Umbilical cord (tissue), 2 donors: ENCODE data around the gene PLCG2. TPM values are rescaled to one million over a fixed set of nuclear protein-coding genes. Genes with fewer than 3 reads are reported as not detected.
"Not testable (repeated sequence)": the region's sequence is repeated elsewhere in the genome, so short reads cannot be mapped to it uniquely, and the experiment has no call there.

Experiments
- DNase-seq: peaks from one replicate; pipeline ENCODE4 v3.0.0-alpha.2; 2015; ENCODE audit warnings: low spot score
- total RNA-seq: library from RNA; depleted of rRNA; stranded (reverse); fragments of >200 nt; gene quantifications from one replicate; pipeline ENCODE4 v1.2.3, GENCODE V29; 2014; ENCODE audit warnings: low replicate concordance; ENCODE audit not compliant: insufficient read depth

The PLCG2 gene
- total RNA-seq, 1 donor from 2014 or later, result 29.9 TPM

DNA sequence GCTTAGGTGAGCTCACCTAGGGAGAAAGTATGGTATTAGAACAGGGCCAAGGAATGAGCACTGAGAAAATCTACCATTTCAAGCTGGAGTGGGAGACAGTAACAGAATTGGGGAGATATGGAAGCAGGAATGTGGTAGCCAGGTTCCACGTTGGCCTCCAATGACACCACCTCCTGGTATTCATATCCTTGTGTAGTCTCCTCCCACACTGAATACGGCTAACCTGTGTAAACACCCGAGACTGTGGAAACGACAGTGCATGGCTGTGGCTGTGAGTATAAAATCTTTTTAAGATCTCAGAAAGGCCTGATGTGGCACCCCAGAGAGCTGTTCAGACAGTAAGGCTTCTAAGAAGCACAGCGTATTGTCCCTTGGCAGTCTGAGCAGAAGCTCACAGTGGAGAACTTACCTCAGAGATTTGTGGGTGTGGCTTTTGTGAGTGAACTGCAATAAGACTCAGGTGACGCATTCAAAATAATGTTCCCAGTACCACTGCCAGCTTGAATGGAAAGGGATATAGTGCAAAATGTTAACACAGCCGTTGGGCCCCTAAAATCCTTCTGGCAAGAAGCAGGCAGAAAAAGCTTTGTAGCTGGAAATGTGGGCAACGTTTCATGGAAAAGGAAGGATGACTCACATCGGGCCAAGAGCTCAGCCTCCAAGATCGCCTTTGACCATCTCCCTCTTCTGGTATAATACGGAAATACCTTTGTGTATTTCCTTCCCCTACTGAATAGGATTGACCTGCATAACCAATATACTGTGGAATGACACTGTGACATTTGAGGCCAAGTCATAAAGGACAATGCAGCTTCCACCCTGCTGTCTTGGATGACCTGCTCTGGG lies 217.8 kb downstream of the PLCG2 start:
- DNase-seq, result peak; percentile 68

DNA sequence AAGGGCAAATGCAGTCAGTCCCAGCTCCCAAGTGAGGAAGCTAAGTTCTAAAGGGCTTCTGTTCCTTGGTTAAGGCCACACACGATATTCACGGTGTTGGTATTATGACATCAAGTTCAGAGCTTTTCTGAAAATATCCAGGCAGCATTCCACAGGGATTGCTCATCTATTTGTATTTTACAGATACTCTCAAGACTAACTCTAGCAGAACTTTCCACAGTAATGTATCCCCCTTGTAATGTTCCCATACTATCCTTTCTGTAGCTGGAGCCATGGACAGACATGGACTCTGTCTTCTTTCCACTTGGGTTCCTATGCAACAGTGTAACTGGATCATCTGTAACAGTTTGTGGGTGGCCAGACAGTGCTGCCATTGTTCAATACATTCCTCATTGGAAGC lies 218.6 kb downstream of the PLCG2 start:
- peak; percentile 87 for DNase-seq

- no peak for DNase-seq
Measured at GRCh38 chr16:82002831-82003230, 223.7 kb downstream of the PLCG2 start.

DNA sequence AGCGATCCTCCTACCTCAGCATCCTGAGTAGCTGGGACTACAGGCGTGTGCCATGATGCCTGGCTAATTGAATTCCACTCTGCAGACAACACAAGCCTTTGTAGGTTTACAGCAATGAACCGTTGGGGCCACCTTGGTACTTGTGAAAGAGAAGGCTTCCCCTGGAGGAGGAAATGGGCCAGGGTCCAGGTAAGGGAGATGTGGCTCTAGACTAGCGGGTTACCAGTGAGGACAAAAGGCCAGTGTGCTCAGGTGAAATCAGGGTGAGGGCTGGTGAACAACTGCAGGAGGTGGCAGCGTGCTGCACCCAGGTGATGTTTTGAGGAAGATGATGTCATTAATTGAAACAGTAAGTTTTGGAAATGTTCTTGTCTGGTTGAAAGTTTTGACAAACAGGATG lies 225.5 kb downstream of the PLCG2 start:
- DNase-seq, result no peak

DNA sequence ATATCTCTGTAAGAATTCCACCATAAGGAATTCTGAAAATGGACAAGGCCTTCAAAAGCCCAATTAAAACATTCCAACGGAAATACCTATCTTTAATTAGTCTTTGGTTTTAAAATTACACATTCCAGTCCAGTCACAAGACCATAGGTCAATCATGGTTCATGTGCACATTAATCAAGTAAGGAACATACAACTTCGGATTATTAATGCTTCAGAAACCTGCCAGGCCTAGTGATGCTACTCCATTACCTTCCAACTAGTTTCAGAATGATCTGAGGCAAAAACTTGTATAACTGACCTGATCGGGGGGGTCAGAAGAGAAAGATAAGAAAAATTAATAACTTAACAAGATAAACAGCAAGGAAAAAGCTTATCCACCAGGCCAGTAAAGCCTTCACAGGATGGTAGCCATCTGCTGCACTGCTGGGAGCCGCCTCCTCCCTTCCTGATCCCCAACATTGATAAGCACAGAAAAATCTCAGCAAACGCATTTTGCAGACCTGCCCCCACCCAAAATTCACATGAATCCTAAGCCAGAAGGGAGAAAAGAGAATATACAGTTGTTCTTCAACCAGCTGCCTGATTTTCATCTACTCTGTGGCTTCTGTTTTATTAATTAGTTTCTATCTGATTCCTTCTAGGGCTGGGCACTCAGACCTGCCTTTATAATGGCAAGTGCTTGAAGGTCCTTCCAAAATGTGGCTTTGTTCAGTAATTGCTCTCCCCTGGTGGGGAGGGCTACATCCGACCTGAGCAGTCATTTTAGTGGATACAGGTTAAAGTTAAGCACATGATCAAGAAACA lies 226.1 kb downstream of the PLCG2 start:
- DNase-seq, result no peak

- DNase-seq, result no peak
Measured at GRCh38 chr16:82006036-82006435, 226.9 kb downstream of the PLCG2 start.

- DNase-seq, result no peak
Measured at GRCh38 chr16:82007189-82007588, 228.1 kb downstream of the PLCG2 start.

- DNase-seq, result no peak
Measured at GRCh38 chr16:82008957-82009592, 230.0 kb downstream of the PLCG2 start.

DNA sequence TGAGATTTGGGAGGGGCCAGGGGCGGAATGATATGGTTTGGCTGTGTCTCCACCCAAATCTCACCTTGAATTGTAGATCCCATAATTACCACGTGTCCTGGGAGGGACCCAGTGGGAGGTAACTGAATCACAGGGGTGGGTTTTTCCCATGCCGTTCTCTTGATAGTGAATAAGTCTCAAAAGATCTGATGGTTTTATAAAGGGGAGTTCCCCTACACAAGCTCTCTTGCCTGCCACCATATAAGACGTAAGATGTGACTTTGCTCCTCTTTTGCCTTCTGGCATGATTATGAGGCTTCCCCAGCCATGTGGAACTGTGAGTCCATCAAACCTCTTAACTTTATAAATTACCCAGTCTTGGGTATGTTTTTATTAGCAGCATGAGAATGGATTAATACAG lies 230.7 kb downstream of the PLCG2 start:
- not testable (repeated sequence) for DNase-seq

GRCh38 chr16:82010649-82011048 lies 231.6 kb downstream of the PLCG2 start:
- DNase-seq, result no peak

GRCh38 chr16:82011199-82011641 lies 232.1 kb downstream of the PLCG2 start, which contains the start of gene SDR42E1:
Gene SDR42E1, minus strand, starts transcription at chr16:82011470. Its CDS starts 10,612 bp downstream, at chr16:82000858.
- DNase-seq, result peak; percentile 31

Other genes with a start within 250 kb of the PLCG2 start
- gene SDR42E1, start 232.2 kb downstream of the PLCG2 start, total RNA-seq, result 1.9 TPM